GM18867 (cell line): ENCODE results near the gene PSENEN.

Source experiments
- ATAC-seq: cut with Tn5 transposase; IDR thresholded peaks from one replicate; pipeline ENCODE4 v1.9.1; 2021; ENCODE audit warnings: mild to moderate bottlenecking, moderate library complexity; ENCODE audit not compliant: unreplicated experiment

The PSENEN gene

GRCh38 chr19:35745328-35746086, at the start of gene PSENEN, which contains the start of gene U2AF1L4:
Gene PSENEN, plus strand, starts transcription at chr19:35745651. Its CDS starts 280 bp downstream, at chr19:35745931.
Gene U2AF1L4, minus strand, starts transcription at chr19:35745418. Its CDS starts 27 bp downstream, at chr19:35745391.
- ATAC-seq, result peak; percentile 36

- ATAC-seq, result no peak
Measured at GRCh38 chr19:35695895-35696422, 49.5 kb upstream of the PSENEN start.

GRCh38 chr19:35696835-35697234, 48.6 kb upstream of the PSENEN start:
- ATAC-seq, result no peak

- peak; percentile 96 for ATAC-seq
Measured at GRCh38 chr19:35702223-35703012, 43.0 kb upstream of the PSENEN start.

GRCh38 chr19:35703343-35703742, 42.1 kb upstream of the PSENEN start:
- no peak for ATAC-seq

- ATAC-seq, result no peak
Measured at GRCh38 chr19:35704218-35704617, 41.2 kb upstream of the PSENEN start, which contains the start of gene ZBTB32. Gene ZBTB32, plus strand, starts transcription at chr19:35704558. Its CDS starts 10,069 bp downstream, at chr19:35714627.

GRCh38 chr19:35708391-35708790, 37.1 kb upstream of the PSENEN start:
- no peak for ATAC-seq

- peak; percentile 42 for ATAC-seq
Measured at GRCh38 chr19:35710784-35711723, 34.4 kb upstream of the PSENEN start.

GRCh38 chr19:35712567-35713505, 32.6 kb upstream of the PSENEN start:
- peak; percentile 11 for ATAC-seq

GRCh38 chr19:35713506-35713850, 32.0 kb upstream of the PSENEN start:
- no peak for ATAC-seq

- ATAC-seq, result no peak
Measured at GRCh38 chr19:35713904-35714495, 31.5 kb upstream of the PSENEN start.

- no peak for ATAC-seq
Measured at GRCh38 chr19:35714601-35715354, 30.7 kb upstream of the PSENEN start.

- ATAC-seq, result no peak
Measured at GRCh38 chr19:35715355-35715809, 30.1 kb upstream of the PSENEN start.

- peak; percentile 6 for ATAC-seq
Measured at GRCh38 chr19:35715981-35716800, 29.3 kb upstream of the PSENEN start.

GRCh38 chr19:35716801-35717664, 28.4 kb upstream of the PSENEN start:
- peak; percentile 64 for ATAC-seq

GRCh38 chr19:35717665-35718344, 27.6 kb upstream of the PSENEN start, which contains the start of gene KMT2B:
Gene KMT2B, plus strand, starts transcription at chr19:35718003. Its CDS starts 16 bp downstream, at chr19:35718019.
- no peak for ATAC-seq
